IPS-18c (cell line): ENCODE measurements around the gene BCAS1.

Source experiments
- H3K4me3 ChIP-seq: 2 replicates; pipeline ENCODE4 v1.7.0; 2013; ENCODE audit warnings: low read depth, mild to moderate bottlenecking, low read length, moderate library complexity; ENCODE audit not compliant: insufficient read depth
- H3K9me3 ChIP-seq: one replicate; pipeline ENCODE4 v1.6.1; 2013; ENCODE audit warnings: mild to moderate bottlenecking, low read length, moderate library complexity; ENCODE audit not compliant: control insufficient read depth, insufficient read depth

BCAS1 gene

DNA sequence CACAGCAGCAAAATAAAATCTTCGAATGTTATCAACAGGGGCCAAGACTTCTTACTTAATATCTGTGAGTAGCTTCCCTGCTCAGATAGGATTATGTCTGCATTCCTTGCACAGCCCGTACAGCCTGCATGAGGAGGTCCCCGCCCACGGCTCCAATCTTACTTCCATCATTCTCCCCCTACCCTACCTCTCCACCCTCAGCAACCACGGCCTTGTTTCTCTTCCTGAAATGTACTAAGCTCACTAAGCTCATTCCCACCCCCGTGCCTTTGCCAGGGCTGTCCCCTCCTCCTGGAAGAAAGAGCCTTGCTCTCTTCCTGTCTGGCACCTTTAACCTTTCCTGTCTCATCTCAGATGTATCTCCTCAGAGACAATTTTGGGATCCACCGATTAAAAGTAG is 120.4 kb downstream of the BCAS1 start:
- Histone ChIP-seq H3K9me3 (peaks cover 6% of the 10 kb centered on the region), H3K4me3 (no peak overlapping the region)

DNA sequence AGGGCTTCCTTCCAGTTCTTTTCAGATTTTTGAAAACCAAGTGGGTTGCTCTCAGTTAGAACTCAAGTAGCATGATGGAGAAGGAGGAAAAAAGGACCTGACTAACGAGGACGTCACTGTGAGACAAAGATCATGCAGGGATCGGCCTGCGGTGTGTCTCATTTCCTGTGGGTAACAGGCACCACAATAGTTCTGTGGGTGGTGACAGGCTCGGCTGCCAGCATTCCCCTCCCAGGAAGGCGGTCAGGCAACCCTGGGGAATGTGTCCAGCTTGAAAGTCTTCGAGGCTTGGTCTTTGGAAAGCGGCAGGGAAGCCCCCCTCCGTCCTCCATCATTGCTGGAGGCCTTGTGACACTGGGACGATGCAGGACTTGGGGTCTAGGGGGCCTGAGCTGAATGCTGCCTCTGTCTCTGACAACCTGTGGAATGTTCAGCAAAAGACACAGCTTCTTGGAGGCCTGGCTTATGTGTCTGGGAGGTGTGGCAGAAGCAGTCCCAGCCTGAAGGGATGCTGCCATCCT is 121.0 kb downstream of the BCAS1 start:
- Histone ChIP-seq H3K4me3 (no peak overlapping the region), H3K9me3 (peaks cover 6% of the 10 kb centered on the region)

- Histone ChIP-seq H3K9me3 (peaks cover 6% of the 10 kb centered on the region), H3K4me3 (no peak overlapping the region)
Observed at GRCh38 chr20:53948383-53949318, 121.7 kb downstream of the BCAS1 start.

- Histone ChIP-seq H3K9me3 (peaks cover 2% of the 10 kb centered on the region), H3K4me3 (no peak overlapping the region)
Observed at GRCh38 chr20:53947501-53948195, 122.7 kb downstream of the BCAS1 start.

DNA sequence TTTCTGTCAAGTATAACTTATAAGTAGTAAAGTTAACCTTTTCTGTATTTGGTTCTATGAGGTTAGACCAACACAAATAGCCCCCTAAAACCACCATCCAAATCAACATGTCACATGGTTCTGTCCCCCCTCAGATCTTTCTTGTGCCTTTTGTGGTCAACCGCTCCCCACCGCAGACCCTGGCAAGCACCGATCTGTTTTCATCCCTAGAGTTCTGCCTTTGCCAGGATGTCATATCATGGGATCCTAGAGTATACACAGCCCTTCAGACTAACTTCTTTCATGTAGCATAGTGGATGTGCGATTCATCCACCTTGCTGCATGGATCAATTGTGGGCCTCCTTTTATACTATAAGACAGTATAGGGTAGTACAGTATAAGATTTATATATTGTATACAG is 124.3 kb downstream of the BCAS1 start:
- no peaks in the 10 kb centered on the region for H3K9me3 ChIP-seq
- no peak overlapping the region for H3K4me3 ChIP-seq

- H3K9me3 ChIP-seq = no peaks in the 10 kb centered on the region
- H3K4me3 ChIP-seq = no peak overlapping the region
Observed at GRCh38 chr20:53945478-53945877, 124.9 kb downstream of the BCAS1 start.

GRCh38 chr20:53944796-53945195 is 125.6 kb downstream of the BCAS1 start:
- Histone ChIP-seq H3K9me3 (no peaks in the 10 kb centered on the region), H3K4me3 (no peak overlapping the region)

DNA sequence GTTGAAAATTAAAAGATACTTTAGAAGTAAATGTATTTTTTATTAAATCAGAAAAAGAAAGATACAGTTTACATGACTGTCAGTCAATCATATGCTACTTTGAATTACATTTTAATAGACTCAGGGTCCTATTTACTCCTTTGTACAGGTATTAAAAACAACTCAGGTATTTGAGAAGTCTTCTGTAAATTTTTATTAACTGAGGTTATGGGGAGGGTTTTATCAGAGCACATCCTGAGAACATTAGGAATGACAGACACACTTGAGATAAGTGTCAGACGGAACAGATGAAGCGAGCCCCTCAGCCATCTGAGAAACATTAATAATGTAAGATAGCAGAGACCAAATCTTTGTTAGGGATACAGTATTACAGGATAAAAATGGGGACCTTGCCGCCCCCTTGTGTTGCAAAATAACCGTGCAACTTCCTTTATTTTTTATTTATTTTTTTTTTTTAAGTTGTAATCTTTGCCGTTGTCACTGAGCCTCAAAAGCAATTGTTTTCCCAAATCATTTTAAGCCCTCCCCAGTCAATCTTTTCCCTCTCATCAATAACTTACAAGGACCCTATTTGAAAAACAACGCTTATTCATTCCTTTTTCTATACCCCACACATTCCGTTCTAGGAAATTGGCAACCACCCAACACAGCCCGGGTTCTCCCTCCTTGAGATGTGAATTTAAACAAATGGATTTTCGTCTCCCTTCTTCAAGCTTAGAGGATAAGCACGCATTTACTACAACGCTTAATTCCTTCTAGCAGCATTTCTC is 126.7 kb downstream of the BCAS1 start:
- H3K9me3 ChIP-seq = no peaks in the 10 kb centered on the region
- H3K4me3 ChIP-seq = no peak overlapping the region

GRCh38 chr20:53942973-53943372 is 127.4 kb downstream of the BCAS1 start:
- Histone ChIP-seq H3K9me3 (no peaks in the 10 kb centered on the region), H3K4me3 (no peak overlapping the region)

GRCh38 chr20:53942472-53942816 is 128.0 kb downstream of the BCAS1 start:
- Histone ChIP-seq H3K9me3 (no peaks in the 10 kb centered on the region), H3K4me3 (no peak overlapping the region)

DNA sequence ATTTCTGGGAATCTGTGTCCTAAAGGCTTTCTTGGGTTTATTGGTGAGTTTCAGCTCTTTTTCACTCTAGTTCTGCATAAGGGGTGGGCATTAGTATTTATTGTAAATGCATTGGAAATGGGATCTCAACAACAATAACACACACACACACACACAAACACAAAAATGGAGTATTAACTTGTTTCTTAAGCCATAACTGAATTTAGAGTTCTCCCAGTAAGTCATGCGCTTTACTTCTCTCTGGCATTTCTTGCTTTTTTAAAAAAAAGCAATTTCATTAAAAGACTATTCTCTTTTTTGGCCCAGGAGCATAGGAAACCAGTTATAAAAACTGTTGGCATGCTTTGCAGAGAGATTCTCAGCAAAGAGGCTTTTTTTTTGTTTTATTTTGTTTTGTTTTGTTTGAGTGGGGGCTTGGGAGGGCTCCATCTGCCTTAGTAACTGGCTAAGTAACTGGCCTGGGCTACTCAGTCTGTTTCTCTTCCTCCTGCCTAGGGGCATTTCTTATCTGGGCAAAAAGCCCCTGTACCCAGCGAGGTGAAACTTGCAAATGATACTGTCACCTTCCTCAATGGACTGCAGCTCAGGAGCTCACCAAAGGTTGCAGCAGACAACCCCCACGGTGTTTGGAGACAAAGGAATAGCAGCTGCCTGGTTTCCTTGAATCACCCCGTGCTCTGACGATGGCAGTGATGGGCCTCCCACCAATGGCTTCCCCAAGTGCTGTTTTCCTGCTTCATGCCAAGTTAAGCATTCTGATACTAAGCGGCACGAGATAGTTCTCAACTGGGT is 128.5 kb downstream of the BCAS1 start:
- H3K9me3 ChIP-seq = no peaks in the 10 kb centered on the region
- H3K4me3 ChIP-seq = no peak overlapping the region

GRCh38 chr20:53940907-53941545 is 129.4 kb downstream of the BCAS1 start:
- no peaks in the 10 kb centered on the region for H3K9me3 ChIP-seq
- H3K4me3 ChIP-seq = 0 out of 2 replicates have a peak overlapping the region, but pooled peaks have one; percentile 11

GRCh38 chr20:53940360-53940702 is 130.1 kb downstream of the BCAS1 start:
- no peaks in the 10 kb centered on the region for H3K9me3 ChIP-seq
- H3K4me3 ChIP-seq = peak overlapping the region; percentile 11; the same call in 1 of the 2 replicates

GRCh38 chr20:53939572-53940359 is 130.6 kb downstream of the BCAS1 start:
- H3K4me3 ChIP-seq = no peak overlapping the region
- H3K9me3 ChIP-seq = no peaks in the 10 kb centered on the region

GRCh38 chr20:53939190-53939571 is 131.2 kb downstream of the BCAS1 start:
- H3K4me3 ChIP-seq = no peak overlapping the region
- no peaks in the 10 kb centered on the region for H3K9me3 ChIP-seq

GRCh38 chr20:53938739-53939138 is 131.7 kb downstream of the BCAS1 start:
- Histone ChIP-seq H3K9me3 (no peaks in the 10 kb centered on the region), H3K4me3 (no peak overlapping the region)
